22Rv1 (cell line): ENCODE data around the gene NUDT16L1.

Experiments used
- H3K27ac ChIP-seq: fragments of 450-650 bp; 2 replicates; pipeline ENCODE4 v1.5.1; 2017
- ZFX ChIP-seq: fragments of 450-650 bp; IDR thresholded peaks from 2 replicates; pipeline ENCODE4 v1.6.1; 2017; ENCODE audit warnings: antibody characterized with exemption, borderline replicate concordance
- TF ChIP-seq, protein P1 (sequence below): fragments of 450-650 bp; IDR thresholded peaks from 2 replicates; pipeline ENCODE4 v1.5.1; 2017; ENCODE audit warnings: mild to moderate bottlenecking

NUDT16L1 gene

GRCh38 chr16:4676831-4677230 is 16.5 kb upstream of the NUDT16L1 start:
- no peak overlapping the region for H3K27ac ChIP-seq
- TF ChIP-seq, protein P1, sequence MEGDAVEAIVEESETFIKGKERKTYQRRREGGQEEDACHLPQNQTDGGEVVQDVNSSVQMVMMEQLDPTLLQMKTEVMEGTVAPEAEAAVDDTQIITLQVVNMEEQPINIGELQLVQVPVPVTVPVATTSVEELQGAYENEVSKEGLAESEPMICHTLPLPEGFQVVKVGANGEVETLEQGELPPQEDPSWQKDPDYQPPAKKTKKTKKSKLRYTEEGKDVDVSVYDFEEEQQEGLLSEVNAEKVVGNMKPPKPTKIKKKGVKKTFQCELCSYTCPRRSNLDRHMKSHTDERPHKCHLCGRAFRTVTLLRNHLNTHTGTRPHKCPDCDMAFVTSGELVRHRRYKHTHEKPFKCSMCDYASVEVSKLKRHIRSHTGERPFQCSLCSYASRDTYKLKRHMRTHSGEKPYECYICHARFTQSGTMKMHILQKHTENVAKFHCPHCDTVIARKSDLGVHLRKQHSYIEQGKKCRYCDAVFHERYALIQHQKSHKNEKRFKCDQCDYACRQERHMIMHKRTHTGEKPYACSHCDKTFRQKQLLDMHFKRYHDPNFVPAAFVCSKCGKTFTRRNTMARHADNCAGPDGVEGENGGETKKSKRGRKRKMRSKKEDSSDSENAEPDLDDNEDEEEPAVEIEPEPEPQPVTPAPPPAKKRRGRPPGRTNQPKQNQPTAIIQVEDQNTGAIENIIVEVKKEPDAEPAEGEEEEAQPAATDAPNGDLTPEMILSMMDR = no peak
- TF ChIP-seq ZFX = no peak

DNA sequence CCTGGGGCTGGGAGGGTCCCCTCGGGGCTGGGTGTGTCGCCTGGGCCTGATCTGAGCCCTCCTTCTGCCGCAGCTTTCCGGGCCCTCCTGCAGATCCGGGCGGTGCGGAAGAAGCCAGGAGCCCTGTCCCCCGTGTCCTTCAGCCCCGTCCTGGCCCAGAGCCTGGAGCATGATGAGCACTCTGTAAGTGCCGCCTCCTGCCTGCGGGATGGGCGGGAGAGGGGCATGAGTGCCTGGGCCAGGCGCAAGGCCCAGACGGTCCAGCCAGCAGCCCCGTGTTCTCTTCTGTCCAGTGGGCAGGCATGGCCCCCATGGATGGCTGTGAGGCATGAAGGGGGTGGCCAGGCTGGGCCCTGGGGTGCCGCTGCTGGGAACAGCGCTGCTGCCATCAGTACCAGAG is 16.0 kb upstream of the NUDT16L1 start:
- TF ChIP-seq, protein P1 = no peak
- no peak for TF ChIP-seq ZFX
- no peak overlapping the region for H3K27ac ChIP-seq

GRCh38 chr16:4677994-4678393 is 15.4 kb upstream of the NUDT16L1 start:
- TF ChIP-seq, protein P1 = no peak
- no peak for TF ChIP-seq ZFX
- H3K27ac ChIP-seq = no peak overlapping the region

GRCh38 chr16:4678596-4678995 is 14.8 kb upstream of the NUDT16L1 start:
- TF ChIP-seq ZFX = no peak
- TF ChIP-seq, protein P1 = no peak
- no peak overlapping the region for H3K27ac ChIP-seq

GRCh38 chr16:4679156-4679849 is 14.1 kb upstream of the NUDT16L1 start:
- TF ChIP-seq, protein P1 = no peak
- no peak for TF ChIP-seq ZFX
- H3K27ac ChIP-seq = no peak overlapping the region

GRCh38 chr16:4679850-4680636 is 13.3 kb upstream of the NUDT16L1 start:
- H3K27ac ChIP-seq = no peak overlapping the region

More at GRCh38 chr16:4679850-4680636, 13.3 kb upstream of the NUDT16L1 start:
- TF ChIP-seq, protein P1 = no peak
